ENCODE results near the gene UBXN10. TPM values are rescaled to one million over a fixed set of nuclear protein-coding genes. Genes with fewer than 3 reads are reported as not detected.
A peak's percentile ranks its signal among the peaks of the same experiment; 100 is the strongest.

Gene UBXN10
- total RNA-seq, 3 donors from 2014 or later: 1.3 to 6.6 (median 4.9) TPM

GRCh38 chr1:20194757-20195461, 9.0 kb downstream of the UBXN10 start:
- TF ChIP-seq CTCF (IDR thresholded peaks at IDR 0.05): peak; percentile 27 to 72 (median 68)
- no peak for TF ChIP-seq POLR2AphosphoS5 (IDR thresholded peaks at IDR 0.05)
- DNase-seq (ENCODE audit: low spot score in 2 of 2): peak; percentile 45 to 75

GRCh38 chr1:20195462-20195780, 9.5 kb downstream of the UBXN10 start:
- Histone ChIP-seq H3K27ac (no peak overlapping the region), H3K27me3 (no peaks in the 10 kb centered on the region), H3K36me3 (no peaks in the 10 kb centered on the region), H3K9me3 (no peaks in the 10 kb centered on the region), H3K4me1 (no peaks in the 10 kb centered on the region), H3K4me3 (no peak overlapping the region)
- no peak for DNase-seq (ENCODE audit: low spot score in 2 of 2)
- no peak for TF ChIP-seq POLR2A (IDR thresholded peaks at IDR 0.05)
- intact Hi-C loops (cut with DNase I; ENCODE audit: low total_unique reads): no loop called here

More at GRCh38 chr1:20194757-20195461, 9.0 kb downstream of the UBXN10 start:
- Histone ChIP-seq H3K4me1 (no peaks in the 10 kb centered on the region), H3K27ac (no peak overlapping the region), H3K9me3 (no peaks in the 10 kb centered on the region), H3K4me3 (no peak overlapping the region), H3K27me3 (no peaks in the 10 kb centered on the region), H3K36me3 (no peaks in the 10 kb centered on the region)
- intact Hi-C loops (cut with DNase I; ENCODE audit: low total_unique reads): no loop called here

- Histone ChIP-seq H3K36me3 (no peaks in the 10 kb centered on the region), H3K27ac (no peak overlapping the region), H3K4me3 (no peak overlapping the region), H3K27me3 (no peaks in the 10 kb centered on the region), H3K9me3 (no peaks in the 10 kb centered on the region), H3K4me1 (no peaks in the 10 kb centered on the region)
- intact Hi-C loops (cut with DNase I; ENCODE audit: low total_unique reads): no loop called here
- DNase-seq (ENCODE audit: low spot score in 2 of 2): no peak
- TF ChIP-seq CTCF (IDR thresholded peaks at IDR 0.05): no peak
- no peak for TF ChIP-seq POLR2A (IDR thresholded peaks at IDR 0.05)
- TF ChIP-seq POLR2AphosphoS5 (IDR thresholded peaks at IDR 0.05): no peak
Observed at GRCh38 chr1:20197329-20197791, 11.5 kb downstream of the UBXN10 start.

GRCh38 chr1:20198296-20198695, 12.4 kb downstream of the UBXN10 start:
- Histone ChIP-seq H3K4me1 (no peaks in the 10 kb centered on the region), H3K27me3 (no peaks in the 10 kb centered on the region), H3K4me3 (no peak overlapping the region), H3K27ac (no peak overlapping the region), H3K9me3 (no peaks in the 10 kb centered on the region), H3K36me3 (no peaks in the 10 kb centered on the region)
- TF ChIP-seq CTCF (IDR thresholded peaks at IDR 0.05) (no peak), POLR2A (IDR thresholded peaks at IDR 0.05) (no peak), POLR2AphosphoS5 (IDR thresholded peaks at IDR 0.05) (no peak)
- intact Hi-C loops (cut with DNase I; ENCODE audit: low total_unique reads): no loop called here
- DNase-seq (ENCODE audit: low spot score in 2 of 2): no peak

GRCh38 chr1:20198918-20199317, 13.0 kb downstream of the UBXN10 start:
- Histone ChIP-seq H3K9me3 (no peaks in the 10 kb centered on the region), H3K27me3 (no peaks in the 10 kb centered on the region), H3K4me3 (no peak overlapping the region), H3K27ac (no peak overlapping the region), H3K4me1 (no peaks in the 10 kb centered on the region), H3K36me3 (no peaks in the 10 kb centered on the region)
- TF ChIP-seq POLR2AphosphoS5 (IDR thresholded peaks at IDR 0.05) (no peak), CTCF (IDR thresholded peaks at IDR 0.05) (no peak), POLR2A (IDR thresholded peaks at IDR 0.05) (no peak)
- DNase-seq (ENCODE audit: low spot score in 2 of 2): no peak
- intact Hi-C loops (cut with DNase I; ENCODE audit: low total_unique reads): no loop called here

All from breast epithelium (tissue), 4 donors.